ENCODE measurements around the gene UST.

DNA sequence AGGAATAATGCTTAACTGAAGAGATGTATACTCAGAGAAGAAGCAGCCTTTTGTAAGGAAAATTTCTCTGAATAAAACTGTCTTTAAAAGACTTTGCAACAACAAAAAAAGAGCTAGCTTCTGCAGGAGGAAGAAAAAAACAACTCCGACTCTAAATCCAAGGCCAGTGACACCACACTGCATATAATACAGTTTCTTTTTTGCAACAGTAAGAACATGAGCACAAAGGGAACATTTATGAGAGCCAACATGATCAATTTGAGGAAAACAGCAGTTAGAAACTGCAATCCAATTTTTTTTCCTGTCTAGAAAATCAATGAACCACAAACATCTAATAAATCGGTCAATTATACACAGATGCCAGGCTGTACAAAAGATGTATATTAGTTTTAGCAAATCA, 42.9 kb upstream of the UST start:
- TF ChIP-seq, protein P1, sequence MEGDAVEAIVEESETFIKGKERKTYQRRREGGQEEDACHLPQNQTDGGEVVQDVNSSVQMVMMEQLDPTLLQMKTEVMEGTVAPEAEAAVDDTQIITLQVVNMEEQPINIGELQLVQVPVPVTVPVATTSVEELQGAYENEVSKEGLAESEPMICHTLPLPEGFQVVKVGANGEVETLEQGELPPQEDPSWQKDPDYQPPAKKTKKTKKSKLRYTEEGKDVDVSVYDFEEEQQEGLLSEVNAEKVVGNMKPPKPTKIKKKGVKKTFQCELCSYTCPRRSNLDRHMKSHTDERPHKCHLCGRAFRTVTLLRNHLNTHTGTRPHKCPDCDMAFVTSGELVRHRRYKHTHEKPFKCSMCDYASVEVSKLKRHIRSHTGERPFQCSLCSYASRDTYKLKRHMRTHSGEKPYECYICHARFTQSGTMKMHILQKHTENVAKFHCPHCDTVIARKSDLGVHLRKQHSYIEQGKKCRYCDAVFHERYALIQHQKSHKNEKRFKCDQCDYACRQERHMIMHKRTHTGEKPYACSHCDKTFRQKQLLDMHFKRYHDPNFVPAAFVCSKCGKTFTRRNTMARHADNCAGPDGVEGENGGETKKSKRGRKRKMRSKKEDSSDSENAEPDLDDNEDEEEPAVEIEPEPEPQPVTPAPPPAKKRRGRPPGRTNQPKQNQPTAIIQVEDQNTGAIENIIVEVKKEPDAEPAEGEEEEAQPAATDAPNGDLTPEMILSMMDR (IDR thresholded peaks at IDR 0.05; ENCODE audit: insufficient read depth, low read length, poor library complexity, severe bottlenecking) = no peak
- TF ChIP-seq EZH2phosphoT487 (conservative IDR thresholded peaks at IDR 0.05; ENCODE audit: low read length) = no peak

Data from SU-DHL-6 (cell line).